ENCODE measurements around the gene VAV2. TPM values are rescaled to one million over a fixed set of nuclear protein-coding genes. Genes with fewer than 3 reads are reported as not detected.

The VAV2 gene
- total and polyA plus RNA-seq, 2 of the 4 experiments (the other 2 are of a cell fraction): 10.8 to 13.4 TPM

DNA sequence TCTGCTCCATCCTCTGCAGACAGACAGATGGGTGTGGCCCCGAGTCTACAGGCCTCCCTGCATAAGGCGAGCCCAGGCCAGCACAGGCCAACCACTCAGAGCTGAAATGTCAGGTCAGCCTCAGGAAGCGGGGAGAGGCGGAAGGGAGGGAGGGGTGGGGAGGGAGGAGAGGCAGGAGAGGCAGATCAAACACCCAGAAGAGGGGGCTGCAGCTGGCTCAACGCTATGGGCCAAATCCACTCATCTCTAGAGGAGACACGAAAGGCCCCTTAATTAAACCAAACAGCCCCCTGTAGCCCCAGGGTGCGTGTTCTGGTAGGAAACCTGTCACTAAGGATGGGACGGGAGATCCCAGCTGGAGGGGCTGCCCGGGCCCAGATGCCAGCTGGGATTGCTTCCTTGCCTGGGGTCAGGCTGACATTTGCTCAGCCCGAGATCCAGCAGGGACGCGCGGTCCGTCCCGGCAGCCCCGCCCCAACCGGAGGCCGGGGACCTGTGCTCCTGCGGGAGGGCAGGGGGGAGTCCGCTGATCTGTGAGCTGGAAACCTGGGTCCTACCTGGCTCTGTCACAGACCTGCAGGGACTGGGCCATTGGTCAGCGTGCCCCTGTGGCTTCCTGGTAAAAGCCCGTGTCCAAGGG lies 156.7 kb downstream of the VAV2 start:
- H3K79me1 ChIP-seq (ENCODE audit: low read depth in 1 of 2, low read length in 2 of 2): peaks cover 21 to 36% of the 10 kb centered on the region in 2 experiments
- no peak overlapping the region for H3K4me3 ChIP-seq (ENCODE audit: insufficient read depth, low read depth, low read length)
- TF ChIP-seq RFX5 (IDR thresholded peaks at IDR 0.05; ENCODE audit: low read depth, low read length): no peak
- TF ChIP-seq CHD1 (IDR thresholded peaks at IDR 0.05; ENCODE audit: low read depth, low read length): no peak
- TF ChIP-seq, protein P1, sequence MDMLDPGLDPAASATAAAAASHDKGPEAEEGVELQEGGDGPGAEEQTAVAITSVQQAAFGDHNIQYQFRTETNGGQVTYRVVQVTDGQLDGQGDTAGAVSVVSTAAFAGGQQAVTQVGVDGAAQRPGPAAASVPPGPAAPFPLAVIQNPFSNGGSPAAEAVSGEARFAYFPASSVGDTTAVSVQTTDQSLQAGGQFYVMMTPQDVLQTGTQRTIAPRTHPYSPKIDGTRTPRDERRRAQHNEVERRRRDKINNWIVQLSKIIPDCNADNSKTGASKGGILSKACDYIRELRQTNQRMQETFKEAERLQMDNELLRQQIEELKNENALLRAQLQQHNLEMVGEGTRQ (IDR thresholded peaks at IDR 0.05; ENCODE audit: low read depth, low read length): no peak
- TF ChIP-seq, protein P2, sequence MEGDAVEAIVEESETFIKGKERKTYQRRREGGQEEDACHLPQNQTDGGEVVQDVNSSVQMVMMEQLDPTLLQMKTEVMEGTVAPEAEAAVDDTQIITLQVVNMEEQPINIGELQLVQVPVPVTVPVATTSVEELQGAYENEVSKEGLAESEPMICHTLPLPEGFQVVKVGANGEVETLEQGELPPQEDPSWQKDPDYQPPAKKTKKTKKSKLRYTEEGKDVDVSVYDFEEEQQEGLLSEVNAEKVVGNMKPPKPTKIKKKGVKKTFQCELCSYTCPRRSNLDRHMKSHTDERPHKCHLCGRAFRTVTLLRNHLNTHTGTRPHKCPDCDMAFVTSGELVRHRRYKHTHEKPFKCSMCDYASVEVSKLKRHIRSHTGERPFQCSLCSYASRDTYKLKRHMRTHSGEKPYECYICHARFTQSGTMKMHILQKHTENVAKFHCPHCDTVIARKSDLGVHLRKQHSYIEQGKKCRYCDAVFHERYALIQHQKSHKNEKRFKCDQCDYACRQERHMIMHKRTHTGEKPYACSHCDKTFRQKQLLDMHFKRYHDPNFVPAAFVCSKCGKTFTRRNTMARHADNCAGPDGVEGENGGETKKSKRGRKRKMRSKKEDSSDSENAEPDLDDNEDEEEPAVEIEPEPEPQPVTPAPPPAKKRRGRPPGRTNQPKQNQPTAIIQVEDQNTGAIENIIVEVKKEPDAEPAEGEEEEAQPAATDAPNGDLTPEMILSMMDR (conservative IDR thresholded peaks at IDR 0.05; ENCODE audit: low read depth, low read length): no peak
- TF ChIP-seq MAZ (IDR thresholded peaks at IDR 0.05; ENCODE audit: borderline replicate concordance, low read depth, low read length): no peak
- TF ChIP-seq NFE2L2 (IDR thresholded peaks at IDR 0.05; ENCODE audit: low read depth, low read length): no peak
- no peak for TF ChIP-seq MXI1 (IDR thresholded peaks at IDR 0.05; ENCODE audit: borderline replicate concordance, low read depth, low read length)
- no peak for TF ChIP-seq RCOR1 (IDR thresholded peaks at IDR 0.05; ENCODE audit: insufficient replicate concordance, low read length)
- TF ChIP-seq MAFK (IDR thresholded peaks at IDR 0.05; ENCODE audit: low read depth, low read length): no peak
- no peak for TF ChIP-seq FOS (IDR thresholded peaks at IDR 0.05; ENCODE audit: low read depth, low read length)
- no peak for TF ChIP-seq POLR2A (IDR thresholded peaks at IDR 0.05; ENCODE audit: low read depth, low read length)
- TF ChIP-seq RAD21 (IDR thresholded peaks at IDR 0.05; ENCODE audit: low read length): no peak
- TF ChIP-seq, protein P3, sequence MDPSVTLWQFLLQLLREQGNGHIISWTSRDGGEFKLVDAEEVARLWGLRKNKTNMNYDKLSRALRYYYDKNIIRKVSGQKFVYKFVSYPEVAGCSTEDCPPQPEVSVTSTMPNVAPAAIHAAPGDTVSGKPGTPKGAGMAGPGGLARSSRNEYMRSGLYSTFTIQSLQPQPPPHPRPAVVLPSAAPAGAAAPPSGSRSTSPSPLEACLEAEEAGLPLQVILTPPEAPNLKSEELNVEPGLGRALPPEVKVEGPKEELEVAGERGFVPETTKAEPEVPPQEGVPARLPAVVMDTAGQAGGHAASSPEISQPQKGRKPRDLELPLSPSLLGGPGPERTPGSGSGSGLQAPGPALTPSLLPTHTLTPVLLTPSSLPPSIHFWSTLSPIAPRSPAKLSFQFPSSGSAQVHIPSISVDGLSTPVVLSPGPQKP (IDR thresholded peaks at IDR 0.05; ENCODE audit: borderline replicate concordance, low read depth, low read length): no peak
- no peak for TF ChIP-seq SMC3 (IDR thresholded peaks at IDR 0.05; ENCODE audit: low read depth, low read length)
- TF ChIP-seq CEBPB (IDR thresholded peaks at IDR 0.05; ENCODE audit: low read depth, low read length): no peak
- no peak for TF ChIP-seq BHLHE40 (IDR thresholded peaks at IDR 0.05; ENCODE audit: low read depth, low read length)
- peaks cover 4% of the 10 kb centered on the region; the same call in 1 of the 2 replicates for H3K36me3 ChIP-seq (ENCODE audit: control insufficient read depth, insufficient read depth, low read length)
- no peak overlapping the region for H2BK15ac ChIP-seq (ENCODE audit: low read depth, low read length)
- H3K4ac ChIP-seq (ENCODE audit: low read depth, low read length): no peak overlapping the region
- H3K9me1 ChIP-seq (ENCODE audit: insufficient read depth, low read length): peaks cover 6% of the 10 kb centered on the region; the same call in 1 of the 2 replicates
- no peak overlapping the region for H2AK5ac ChIP-seq (ENCODE audit: low read depth, low read length)
- no peak overlapping the region for H3K4me2 ChIP-seq (ENCODE audit: low read depth, low read length)
- peaks cover 14% of the 10 kb centered on the region for H4K20me1 ChIP-seq (ENCODE audit: insufficient read depth, low read length)
- CTCF ChIA-PET: no interaction called here
- ATAC-seq (ENCODE audit: low read depth) (no peak), DNase-seq (no peak)
- dilution Hi-C loops (cut with HindIII; ENCODE audit: low sequenced_read_pairs, unreplicated experiment): no loop called here
- H3K9me3 ChIP-seq (ENCODE audit: control insufficient read depth, insufficient read depth, low read length): no peaks in the 10 kb centered on the region
- H3K9ac ChIP-seq (ENCODE audit: low read depth, low read length): no peak overlapping the region
- peaks cover 6% of the 10 kb centered on the region for H3K4me1 ChIP-seq (ENCODE audit: control insufficient read depth, insufficient read depth, low read length)
- H3K56ac ChIP-seq (ENCODE audit: extremely low read depth, insufficient read depth, low read length): no peak overlapping the region
- no peak overlapping the region for H2AFZ ChIP-seq (replicated peaks; ENCODE audit: low read length, poor library complexity)
- H2BK20ac ChIP-seq (ENCODE audit: low read depth, low read length): no peak overlapping the region
- H3K27ac ChIP-seq (ENCODE audit: insufficient read depth, low read length): no peak overlapping the region
- no peaks in the 10 kb centered on the region for H3K27me3 ChIP-seq (ENCODE audit: control insufficient read depth, insufficient read depth, low read length)
- H4K5ac ChIP-seq (ENCODE audit: low read depth, low read length): no peak overlapping the region
- no peak overlapping the region for H3K14ac ChIP-seq (replicated peaks; ENCODE audit: low read depth, low read length)
- H2AK9ac ChIP-seq (replicated peaks; ENCODE audit: low read depth, low read length, poor library complexity): no peak overlapping the region
- POLR2A ChIA-PET (ENCODE audit: unreplicated experiment): no interaction called here
- no peak overlapping the region for H4K8ac ChIP-seq (ENCODE audit: low read depth in 2 of 2, low read length in 2 of 2)
- WGBS, 2 experiments (ENCODE audit: extremely low coverage in 2 of 2, insufficient read length in 1 of 2): 86% methylated on average over 4 of the region's 22 CpGs; no CpG with 5 or more reads in 1 of the 2 experiments
- H2BK5ac ChIP-seq (ENCODE audit: low read depth, low read length, poor library complexity, severe bottlenecking): no peak overlapping the region
- H3K18ac ChIP-seq (ENCODE audit: low read depth, low read length): no peak overlapping the region
- intact Hi-C loops (cut with micrococcal nuclease): no loop called here
- BruUV-seq (replicated peaks): no TSS peak
- in situ Hi-C loops (cut with MboI; ENCODE audit: low sequenced_read_pairs): no loop called here
- H3K23ac ChIP-seq (ENCODE audit: low read depth, low read length): no peak overlapping the region
- no peak overlapping the region for H4K91ac ChIP-seq (ENCODE audit: insufficient read depth, low read depth, low read length)
- H2BK120ac ChIP-seq (ENCODE audit: low read depth, low read length): no peak overlapping the region
